ENCODE measurements around the gene KIAA1755.

DNA sequence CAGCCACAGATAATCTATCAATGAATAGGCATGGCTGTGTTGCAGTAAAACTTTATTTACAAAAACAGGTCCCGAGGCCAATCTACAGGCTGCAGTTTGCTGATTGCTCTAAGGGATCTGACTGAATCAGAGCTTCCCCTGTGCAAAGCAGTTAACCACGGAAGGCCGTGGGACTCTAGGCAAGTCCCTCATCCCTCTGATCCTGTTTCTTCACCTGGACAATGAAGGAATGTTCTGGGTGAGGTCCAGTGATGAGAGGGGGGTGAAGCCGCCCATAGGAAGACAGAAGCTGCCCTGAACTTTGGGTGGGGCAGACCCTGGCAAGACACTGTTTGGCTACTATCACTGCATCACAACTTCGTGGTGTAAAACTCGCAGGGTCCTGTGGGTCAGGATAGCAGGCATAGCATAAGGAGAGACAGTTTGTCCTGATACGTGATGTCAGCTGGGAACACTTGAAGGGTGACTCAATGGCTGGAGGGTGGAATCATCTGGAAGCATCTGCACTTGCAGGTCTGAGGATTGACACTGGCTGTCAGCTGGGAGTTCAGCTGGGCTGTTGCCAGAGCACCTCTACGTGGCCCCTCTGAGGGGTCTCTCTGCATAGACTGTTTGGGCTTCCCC is 62.2 kb downstream of the KIAA1755 start:
- TF ChIP-seq EP300 (IDR thresholded peaks at IDR 0.05; ENCODE audit: borderline replicate concordance in 1 of 2, low read depth in 1 of 2, low read length in 1 of 2) (no peak), EZH2phosphoT487 (IDR thresholded peaks at IDR 0.05; ENCODE audit: borderline replicate concordance, low read depth) (no peak), FOSL2 (IDR thresholded peaks at IDR 0.05; ENCODE audit: borderline replicate concordance, low read depth) (no peak), POLR2AphosphoS5 (IDR thresholded peaks at IDR 0.05; ENCODE audit: low read depth, low read length) (no peak), RFX5 (IDR thresholded peaks at IDR 0.05; ENCODE audit: low read length) (no peak), GABPA (IDR thresholded peaks at IDR 0.05; ENCODE audit: low read depth) (no peak), FOXM1 (IDR thresholded peaks at IDR 0.05; ENCODE audit: low read depth) (no peak), RAD21 (IDR thresholded peaks at IDR 0.05; ENCODE audit: low read length) (no peak), TAF1 (IDR thresholded peaks at IDR 0.05; ENCODE audit: borderline replicate concordance, low read depth, low read length) (no peak)
- TF ChIP-seq, protein P1, sequence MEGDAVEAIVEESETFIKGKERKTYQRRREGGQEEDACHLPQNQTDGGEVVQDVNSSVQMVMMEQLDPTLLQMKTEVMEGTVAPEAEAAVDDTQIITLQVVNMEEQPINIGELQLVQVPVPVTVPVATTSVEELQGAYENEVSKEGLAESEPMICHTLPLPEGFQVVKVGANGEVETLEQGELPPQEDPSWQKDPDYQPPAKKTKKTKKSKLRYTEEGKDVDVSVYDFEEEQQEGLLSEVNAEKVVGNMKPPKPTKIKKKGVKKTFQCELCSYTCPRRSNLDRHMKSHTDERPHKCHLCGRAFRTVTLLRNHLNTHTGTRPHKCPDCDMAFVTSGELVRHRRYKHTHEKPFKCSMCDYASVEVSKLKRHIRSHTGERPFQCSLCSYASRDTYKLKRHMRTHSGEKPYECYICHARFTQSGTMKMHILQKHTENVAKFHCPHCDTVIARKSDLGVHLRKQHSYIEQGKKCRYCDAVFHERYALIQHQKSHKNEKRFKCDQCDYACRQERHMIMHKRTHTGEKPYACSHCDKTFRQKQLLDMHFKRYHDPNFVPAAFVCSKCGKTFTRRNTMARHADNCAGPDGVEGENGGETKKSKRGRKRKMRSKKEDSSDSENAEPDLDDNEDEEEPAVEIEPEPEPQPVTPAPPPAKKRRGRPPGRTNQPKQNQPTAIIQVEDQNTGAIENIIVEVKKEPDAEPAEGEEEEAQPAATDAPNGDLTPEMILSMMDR (IDR thresholded peaks at IDR 0.05): no peak
- TF ChIP-seq, protein P2, sequence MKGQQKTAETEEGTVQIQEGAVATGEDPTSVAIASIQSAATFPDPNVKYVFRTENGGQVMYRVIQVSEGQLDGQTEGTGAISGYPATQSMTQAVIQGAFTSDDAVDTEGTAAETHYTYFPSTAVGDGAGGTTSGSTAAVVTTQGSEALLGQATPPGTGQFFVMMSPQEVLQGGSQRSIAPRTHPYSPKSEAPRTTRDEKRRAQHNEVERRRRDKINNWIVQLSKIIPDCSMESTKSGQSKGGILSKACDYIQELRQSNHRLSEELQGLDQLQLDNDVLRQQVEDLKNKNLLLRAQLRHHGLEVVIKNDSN (IDR thresholded peaks at IDR 0.05; ENCODE audit: borderline replicate concordance, low read depth): no peak
- TF ChIP-seq, protein P3, sequence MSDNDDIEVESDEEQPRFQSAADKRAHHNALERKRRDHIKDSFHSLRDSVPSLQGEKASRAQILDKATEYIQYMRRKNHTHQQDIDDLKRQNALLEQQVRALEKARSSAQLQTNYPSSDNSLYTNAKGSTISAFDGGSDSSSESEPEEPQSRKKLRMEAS (IDR thresholded peaks at IDR 0.05; ENCODE audit: low read depth): no peak
- TF ChIP-seq, protein P4, sequence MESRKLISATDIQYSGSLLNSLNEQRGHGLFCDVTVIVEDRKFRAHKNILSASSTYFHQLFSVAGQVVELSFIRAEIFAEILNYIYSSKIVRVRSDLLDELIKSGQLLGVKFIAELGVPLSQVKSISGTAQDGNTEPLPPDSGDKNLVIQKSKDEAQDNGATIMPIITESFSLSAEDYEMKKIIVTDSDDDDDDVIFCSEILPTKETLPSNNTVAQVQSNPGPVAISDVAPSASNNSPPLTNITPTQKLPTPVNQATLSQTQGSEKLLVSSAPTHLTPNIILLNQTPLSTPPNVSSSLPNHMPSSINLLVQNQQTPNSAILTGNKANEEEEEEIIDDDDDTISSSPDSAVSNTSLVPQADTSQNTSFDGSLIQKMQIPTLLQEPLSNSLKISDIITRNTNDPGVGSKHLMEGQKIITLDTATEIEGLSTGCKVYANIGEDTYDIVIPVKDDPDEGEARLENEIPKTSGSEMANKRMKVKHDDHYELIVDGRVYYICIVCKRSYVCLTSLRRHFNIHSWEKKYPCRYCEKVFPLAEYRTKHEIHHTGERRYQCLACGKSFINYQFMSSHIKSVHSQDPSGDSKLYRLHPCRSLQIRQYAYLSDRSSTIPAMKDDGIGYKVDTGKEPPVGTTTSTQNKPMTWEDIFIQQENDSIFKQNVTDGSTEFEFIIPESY (IDR thresholded peaks at IDR 0.05; ENCODE audit: borderline replicate concordance, low read depth): no peak

All from SK-N-SH (cell line).